ENCODE data around the gene PIK3CB.

DNA sequence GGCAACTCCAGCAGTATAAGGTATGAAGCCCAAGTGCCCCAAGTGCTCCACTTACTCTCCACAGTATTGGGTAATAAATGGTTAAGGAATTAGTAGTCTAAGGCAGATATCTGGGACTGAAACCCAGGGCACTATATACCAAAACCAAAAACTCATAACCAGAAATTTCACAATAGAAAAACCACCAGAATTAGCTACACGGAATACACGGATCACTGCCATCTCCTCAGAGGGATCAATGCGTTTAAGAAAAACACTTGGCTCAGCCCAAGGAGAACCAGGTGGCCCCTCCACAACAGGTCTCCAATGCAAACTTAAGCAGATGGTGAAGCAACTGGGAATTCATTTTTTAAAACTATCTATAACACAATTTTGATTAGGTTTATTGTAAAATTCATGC, 142.6 kb downstream of the PIK3CB start:
- TF ChIP-seq GATA2 (IDR thresholded peaks at IDR 0.05; ENCODE audit: low read depth, low read length) (no peak), GATA3 (IDR thresholded peaks at IDR 0.05; ENCODE audit: low read depth, low read length) (no peak)
